Effector memory CD8-positive, alpha-beta T cell (primary cell): ENCODE measurements around the gene BRD7.
"Not testable (repeated sequence)": the region's sequence is repeated elsewhere in the genome, so short reads cannot be mapped to it uniquely, and the experiment has no call there.

Experiments used
- ATAC-seq: fragments of 150-1000 bp; cut with Tn5 transposase; replicated peaks from 2 replicates; pipeline ENCODE4 v1.10.0; 2021; ENCODE audit warnings: mild to moderate bottlenecking, moderate library complexity
- DNase-seq, 3 experiments: peaks; one replicate each; pipeline ENCODE4 v3.0.0; 2021
- H3K27ac Mint-ChIP-seq, 2 donors: one replicate each; pipeline ENCODE4 v1.8.0; 2022; ENCODE audit warnings: mild to moderate bottlenecking in 2 of 2, mixed read lengths in 2 of 2, moderate library complexity in 2 of 2
- H3K27me3 Mint-ChIP-seq, 2 donors: one replicate each; pipeline ENCODE4 v1.8.0; 2022; ENCODE audit warnings: mixed read lengths in 2 of 2
- H3K36me3 Mint-ChIP-seq: one replicate; pipeline ENCODE4 v1.8.0; 2022; ENCODE audit warnings: mild to moderate bottlenecking, moderate library complexity, mixed read lengths; ENCODE audit not compliant: insufficient read depth
- H3K4me1 Mint-ChIP-seq, 2 donors: one replicate each; pipeline ENCODE4 v1.8.0; 2022; ENCODE audit warnings: low read depth in 2 of 2, mixed read lengths in 2 of 2
- H3K4me3 Mint-ChIP-seq, 2 donors: one replicate each; pipeline ENCODE4 v1.8.0; 2022; ENCODE audit warnings: mild to moderate bottlenecking in 2 of 2, mixed read lengths in 2 of 2, moderate library complexity in 2 of 2
- H3K9me3 Mint-ChIP-seq, 2 donors: one replicate each; pipeline ENCODE4 v1.8.0; 2022; ENCODE audit warnings: mixed read lengths in 2 of 2

Gene BRD7

DNA sequence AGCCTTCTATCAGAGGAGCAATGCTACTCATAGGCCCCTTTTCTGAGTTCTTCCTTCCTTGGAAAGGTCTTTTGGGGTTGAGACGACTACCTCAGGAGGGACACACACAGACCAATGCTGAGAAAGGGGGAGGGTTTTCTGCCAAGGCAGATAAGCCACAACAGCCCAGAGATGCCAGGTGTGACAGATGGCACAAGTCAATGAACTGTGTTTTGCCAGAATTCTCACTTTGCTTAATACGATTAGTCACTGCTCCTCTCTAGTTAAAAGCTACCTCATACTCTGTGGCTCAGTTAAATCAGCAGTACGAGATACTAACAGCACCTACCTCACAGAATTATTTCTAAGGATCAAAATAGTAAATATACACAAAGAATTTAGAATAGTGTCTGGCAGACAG lies 8.0 kb downstream of the BRD7 start:
- no peak for ATAC-seq
- peaks cover 24 to 40% of the 10 kb centered on the region in 2 donors for H3K4me1 Mint-ChIP-seq
- peaks cover 47% of the 10 kb centered on the region for H3K36me3 Mint-ChIP-seq
- no peaks in the 10 kb centered on the region for H3K27me3 Mint-ChIP-seq
- no peaks in the 10 kb centered on the region for H3K9me3 Mint-ChIP-seq
- no peak overlapping the region for H3K4me3 Mint-ChIP-seq
- no peak for DNase-seq
- H3K27ac Mint-ChIP-seq = peak overlapping the region; percentile 20 to 39

DNA sequence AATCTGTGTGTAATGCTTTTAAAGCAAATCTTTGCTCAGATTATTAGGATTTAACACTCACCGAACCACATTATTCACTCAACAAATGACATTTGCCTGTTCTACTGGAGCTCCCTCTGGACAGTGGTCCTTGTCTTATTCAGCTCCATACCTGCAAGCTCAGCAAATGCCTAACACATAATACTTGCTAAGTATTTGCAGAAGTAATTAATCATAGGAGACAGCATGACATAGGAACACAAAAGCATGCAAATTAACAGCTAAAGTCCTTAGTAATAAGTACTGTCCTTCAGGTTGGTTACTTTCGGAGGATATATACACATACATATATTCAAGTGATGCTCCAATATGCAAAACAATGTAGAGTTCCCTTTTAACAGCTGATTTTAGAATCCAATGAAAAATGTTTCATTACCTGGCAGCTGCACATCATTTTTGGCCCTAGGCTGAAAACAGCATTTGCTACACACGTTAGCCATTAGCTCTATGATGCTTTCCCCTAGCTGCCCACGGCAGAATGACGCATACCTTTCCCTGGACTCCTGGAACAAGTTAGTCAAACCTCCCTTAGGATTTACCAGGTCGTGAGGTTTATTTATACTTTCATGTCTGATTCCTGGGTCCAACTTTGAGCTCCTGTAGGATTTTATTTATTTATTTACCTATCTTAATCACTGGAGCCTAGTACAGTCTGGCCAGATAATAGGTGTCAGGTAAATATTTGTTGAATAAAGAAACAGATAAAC lies 8.6 kb downstream of the BRD7 start:
- DNase-seq = no peak
- Mint-ChIP-seq H3K27me3 (no peaks in the 10 kb centered on the region), H3K27ac (peak overlapping the region; percentile 20 to 49), H3K9me3 (no peaks in the 10 kb centered on the region), H3K4me3 (no peak overlapping the region), H3K36me3 (peaks cover 47% of the 10 kb centered on the region), H3K4me1 (peaks cover 20 to 35% of the 10 kb centered on the region in 2 donors)
- ATAC-seq = no peak

DNA sequence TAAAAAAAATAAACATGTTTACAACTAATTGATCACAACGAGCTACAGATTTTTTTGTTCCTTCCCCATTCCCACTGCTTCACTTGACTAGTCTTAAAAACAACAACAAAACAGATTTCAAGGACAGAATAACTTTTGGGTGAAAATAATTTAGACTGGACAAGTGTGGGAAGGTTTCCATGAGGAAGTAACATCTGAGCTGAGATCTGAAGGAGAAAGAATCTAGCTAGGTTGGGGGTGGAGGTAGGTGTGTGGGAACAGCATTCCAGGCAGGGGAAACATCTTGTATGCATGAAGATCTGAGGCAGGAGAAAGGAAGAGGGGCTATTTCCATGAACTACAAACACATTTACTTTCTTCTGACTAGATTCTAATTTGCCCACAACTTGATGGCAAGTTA lies 9.2 kb downstream of the BRD7 start:
- Mint-ChIP-seq H3K4me1 (peaks cover 16 to 33% of the 10 kb centered on the region in 2 donors), H3K9me3 (no peaks in the 10 kb centered on the region), H3K27ac (peak overlapping the region; percentile 49), H3K4me3 (no peak overlapping the region), H3K36me3 (peaks cover 48% of the 10 kb centered on the region), H3K27me3 (no peaks in the 10 kb centered on the region)
- DNase-seq = no peak
- no peak for ATAC-seq

DNA sequence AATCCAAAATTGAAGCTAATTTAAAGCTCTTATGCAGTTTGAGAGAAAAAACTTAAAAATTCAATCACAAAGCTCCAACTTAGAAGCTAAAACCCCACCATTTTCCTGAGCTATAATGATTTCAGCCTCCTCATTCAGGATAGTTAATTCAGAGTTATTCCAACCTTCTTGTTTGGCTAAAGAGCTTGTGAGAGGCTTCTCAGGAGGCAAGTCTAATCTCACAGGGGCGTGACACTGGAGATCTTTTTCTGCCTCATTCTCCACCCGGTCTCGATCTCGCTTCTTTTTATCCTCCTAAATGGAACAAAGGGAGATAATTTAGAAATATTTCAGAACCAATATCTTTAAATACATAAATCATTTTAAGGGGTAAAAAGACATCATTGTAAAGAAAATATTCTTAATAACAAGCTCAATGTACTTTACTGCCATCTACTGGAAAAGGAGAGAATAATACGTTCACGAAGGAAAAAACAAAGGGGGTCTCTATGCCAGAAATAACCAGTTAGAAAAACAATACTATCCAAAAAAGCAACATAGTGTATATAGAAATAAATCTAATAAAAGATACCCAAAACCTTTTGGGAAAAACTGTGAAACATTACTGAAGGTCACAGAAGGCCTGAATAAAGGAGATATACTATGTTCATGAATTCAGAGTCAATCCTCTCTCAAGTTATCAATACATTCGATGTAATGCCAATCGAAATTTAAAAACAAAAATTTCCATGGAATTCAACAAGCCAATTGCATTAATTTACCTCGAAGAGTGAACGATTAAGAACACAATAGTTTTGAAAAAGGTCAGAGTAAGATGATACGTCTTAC lies 13.9 kb downstream of the BRD7 start:
- no peak overlapping the region for H3K4me3 Mint-ChIP-seq
- peak overlapping the region in 1 of 2 donors; percentile 82 for H3K27ac Mint-ChIP-seq
- H3K4me1 Mint-ChIP-seq = peaks cover 4 to 10% of the 10 kb centered on the region in 2 donors
- H3K9me3 Mint-ChIP-seq = no peaks in the 10 kb centered on the region
- peaks cover 65% of the 10 kb centered on the region for H3K36me3 Mint-ChIP-seq
- ATAC-seq (no peak), DNase-seq (no peak)
- H3K27me3 Mint-ChIP-seq = no peaks in the 10 kb centered on the region

DNA sequence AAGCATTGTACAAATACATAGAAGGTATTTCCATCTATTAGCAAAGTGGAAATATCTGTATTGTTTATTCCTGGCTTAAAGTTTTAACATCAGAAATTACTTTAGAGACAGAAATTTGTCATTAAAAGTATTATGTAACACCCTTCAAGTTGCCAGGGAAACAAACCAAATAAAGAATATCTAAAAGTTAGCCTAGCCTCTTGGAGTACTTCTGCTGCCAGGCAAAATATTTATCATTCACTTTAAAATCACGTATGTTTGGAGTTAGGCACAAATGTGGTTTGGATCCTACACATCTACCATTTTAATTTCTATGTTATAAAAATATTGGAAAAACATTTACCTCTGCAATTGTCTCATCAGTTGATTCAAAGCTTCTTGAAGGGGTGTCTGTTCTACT lies 14.7 kb downstream of the BRD7 start:
- H3K27ac Mint-ChIP-seq = no peak overlapping the region
- no peaks in the 10 kb centered on the region for H3K27me3 Mint-ChIP-seq
- H3K4me3 Mint-ChIP-seq = no peak overlapping the region
- no peaks in the 10 kb centered on the region for H3K9me3 Mint-ChIP-seq
- H3K36me3 Mint-ChIP-seq = peaks cover 66% of the 10 kb centered on the region
- peaks cover 0 to 4% of the 10 kb centered on the region in 2 donors for H3K4me1 Mint-ChIP-seq
- DNase-seq (no peak), ATAC-seq (no peak)

DNA sequence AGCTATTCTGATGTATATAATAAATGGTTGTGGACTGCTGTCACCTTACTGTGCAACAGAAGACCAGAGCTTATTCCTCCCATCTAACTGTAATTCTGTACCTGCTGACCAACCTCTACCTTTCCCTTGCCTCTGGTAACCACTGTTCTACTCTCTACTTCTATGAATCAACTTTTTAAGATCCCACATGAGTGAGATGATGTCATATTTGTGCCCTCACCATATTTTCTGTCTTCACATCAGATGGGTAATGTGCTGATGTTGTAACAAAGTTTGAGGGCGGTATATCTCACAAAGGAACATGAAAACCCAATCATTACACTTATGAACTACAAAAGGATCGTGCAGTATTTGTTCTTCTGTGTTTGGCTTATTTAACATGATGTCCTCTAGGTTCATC lies 16.8 kb downstream of the BRD7 start:
- peaks cover 0 to 12% of the 10 kb centered on the region in 2 donors for H3K4me1 Mint-ChIP-seq
- no peak for DNase-seq
- H3K4me3 Mint-ChIP-seq = no peak overlapping the region
- no peaks in the 10 kb centered on the region for H3K9me3 Mint-ChIP-seq
- H3K27ac Mint-ChIP-seq = no peak overlapping the region
- H3K27me3 Mint-ChIP-seq = no peaks in the 10 kb centered on the region
- H3K36me3 Mint-ChIP-seq = peaks cover 65% of the 10 kb centered on the region
- no peak for ATAC-seq

DNA sequence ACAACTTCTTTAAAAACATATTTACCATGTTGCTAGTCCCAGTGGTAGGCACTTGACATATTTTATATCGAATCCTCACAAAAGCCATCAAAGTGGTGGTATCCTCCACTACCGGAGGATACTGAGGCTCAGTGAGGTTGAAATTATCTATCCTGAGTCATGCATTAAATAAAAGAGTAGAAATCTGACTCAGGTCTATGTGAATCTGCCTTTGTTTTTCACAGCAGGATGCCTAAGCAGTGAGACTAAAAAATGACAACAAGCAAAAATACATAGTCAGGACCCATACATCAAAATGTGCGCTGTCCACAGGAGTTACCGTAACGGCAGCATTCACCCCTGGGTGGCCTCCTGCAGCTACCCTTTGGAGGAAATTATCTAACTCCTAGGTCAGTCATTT lies 17.7 kb downstream of the BRD7 start:
- H3K27me3 Mint-ChIP-seq = no peaks in the 10 kb centered on the region
- H3K27ac Mint-ChIP-seq = peak overlapping the region in 1 of 2 donors; percentile 22
- H3K4me3 Mint-ChIP-seq = no peak overlapping the region
- no peak for DNase-seq
- no peaks in the 10 kb centered on the region for H3K9me3 Mint-ChIP-seq
- ATAC-seq = no peak
- H3K36me3 Mint-ChIP-seq = peaks cover 64% of the 10 kb centered on the region
- peaks cover 0 to 12% of the 10 kb centered on the region in 2 donors for H3K4me1 Mint-ChIP-seq

DNA sequence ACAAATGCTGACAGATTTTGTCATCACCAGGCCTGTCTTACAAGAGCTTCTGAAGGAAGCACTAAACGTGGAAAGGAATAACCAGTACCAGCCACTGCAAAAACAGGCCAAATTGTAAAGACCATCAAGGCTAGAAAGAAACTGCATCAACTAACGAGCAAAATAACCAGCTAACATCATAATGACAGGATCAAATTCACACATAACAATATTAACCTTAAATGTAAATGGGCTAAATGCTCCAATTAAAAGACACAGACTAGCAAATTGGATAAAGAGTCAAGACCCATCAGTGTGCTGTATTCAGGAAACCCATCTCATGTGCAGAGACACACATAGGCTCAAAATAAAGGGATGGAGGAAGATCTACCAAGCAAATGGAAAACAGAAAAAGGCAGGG lies 23.6 kb downstream of the BRD7 start:
- ATAC-seq, H3K9me3 Mint-ChIP-seq, H3K27ac Mint-ChIP-seq, H3K27me3 Mint-ChIP-seq, H3K4me3 Mint-ChIP-seq, DNase-seq: not testable (repeated sequence)
- H3K4me1 Mint-ChIP-seq = peaks cover 0 to 15% of the 10 kb centered on the region in 2 donors
- peaks cover 31% of the 10 kb centered on the region for H3K36me3 Mint-ChIP-seq

DNA sequence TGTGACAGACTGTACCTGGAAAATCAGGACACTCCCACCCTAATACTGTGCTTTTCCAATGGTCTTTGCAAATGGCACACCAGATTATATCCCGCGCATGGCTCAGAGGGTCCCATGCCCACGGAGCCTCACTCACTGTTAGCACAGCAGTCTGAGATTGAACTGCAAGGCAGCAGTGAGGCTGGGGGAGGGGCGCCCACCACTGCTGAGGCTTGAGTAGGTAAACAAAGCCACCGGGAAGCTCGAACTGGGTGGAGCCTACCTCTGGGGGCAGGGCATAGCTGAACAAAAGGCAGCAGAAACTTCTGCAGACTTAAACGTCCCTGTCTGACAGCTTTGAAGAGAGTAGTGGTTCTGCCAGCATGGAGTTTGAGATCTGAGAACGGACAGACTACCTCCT lies 25.2 kb downstream of the BRD7 start:
- not testable (repeated sequence) for H3K27ac Mint-ChIP-seq, H3K9me3 Mint-ChIP-seq, H3K27me3 Mint-ChIP-seq, H3K4me3 Mint-ChIP-seq, ATAC-seq, DNase-seq
- H3K4me1 Mint-ChIP-seq = peaks cover 5 to 20% of the 10 kb centered on the region in 2 donors
- H3K36me3 Mint-ChIP-seq = peaks cover 19% of the 10 kb centered on the region

DNA sequence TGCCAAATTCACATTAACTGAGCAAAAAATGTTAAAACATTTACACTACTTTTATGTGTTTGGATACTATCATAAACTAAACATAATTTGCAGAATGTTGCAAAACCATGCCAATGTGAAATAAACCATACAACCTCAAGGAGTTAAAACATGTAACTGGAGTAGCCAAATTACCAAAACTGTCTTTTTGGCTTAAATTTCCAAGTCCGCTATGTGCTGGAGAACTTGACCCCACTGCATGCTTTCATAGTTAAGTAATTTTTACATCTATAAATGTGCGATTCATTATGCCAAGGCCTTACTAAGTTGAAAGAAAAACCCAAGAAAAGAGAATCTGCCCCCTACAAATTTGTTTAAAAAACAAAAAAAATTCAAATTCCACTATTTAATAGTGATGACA lies 28.2 kb downstream of the BRD7 start:
- Mint-ChIP-seq H3K9me3 (no peaks in the 10 kb centered on the region), H3K4me3 (no peak overlapping the region), H3K4me1 (peaks cover 12 to 23% of the 10 kb centered on the region in 2 donors), H3K27ac (no peak overlapping the region), H3K27me3 (no peaks in the 10 kb centered on the region), H3K36me3 (peaks cover 11% of the 10 kb centered on the region)
- ATAC-seq (no peak), DNase-seq (no peak)

DNA sequence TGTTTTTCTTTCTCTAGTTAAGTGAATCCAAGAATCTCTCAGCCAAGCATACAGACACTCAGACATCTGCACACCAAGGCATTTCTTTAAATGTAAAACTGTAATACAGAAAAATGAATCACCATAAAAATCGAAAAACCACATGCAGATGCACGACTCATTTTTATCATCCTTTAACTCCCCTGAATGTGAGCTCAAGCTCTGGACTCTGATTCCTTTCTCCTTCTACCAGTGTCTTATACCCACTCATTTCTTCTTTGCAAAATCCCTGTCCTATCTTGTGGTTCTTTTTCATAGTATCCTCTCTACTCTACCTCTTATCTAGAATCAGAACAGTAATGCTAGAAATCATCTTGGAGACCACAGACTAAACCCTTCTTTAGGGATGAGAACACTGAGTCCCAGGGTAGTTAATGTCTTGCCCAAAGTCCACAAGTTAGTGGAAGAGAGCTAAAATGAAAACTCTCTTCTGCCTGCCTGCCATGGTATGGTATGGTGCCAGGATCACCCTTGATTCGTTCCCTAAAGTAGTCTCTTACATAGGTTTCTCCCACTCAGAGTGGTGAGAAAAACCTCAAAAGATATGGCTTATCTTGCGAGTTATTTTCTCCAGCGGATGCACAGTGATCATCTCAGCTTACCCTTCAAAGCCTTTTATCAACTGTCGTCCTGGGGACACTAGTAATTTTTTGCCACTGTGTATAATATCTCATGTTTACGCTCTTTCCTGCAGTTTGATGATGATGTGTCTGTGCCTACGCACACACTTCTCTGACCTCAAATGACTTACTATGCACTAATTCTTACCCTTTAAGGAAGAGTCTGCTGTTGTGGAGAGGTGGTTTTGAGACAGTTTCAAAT lies 30.2 kb downstream of the BRD7 start:
- H3K4me1 Mint-ChIP-seq = peaks cover 12 to 35% of the 10 kb centered on the region in 2 donors
- H3K4me3 Mint-ChIP-seq = peak overlapping the region in 1 of 2 donors; percentile 72
- no peaks in the 10 kb centered on the region for H3K9me3 Mint-ChIP-seq
- ATAC-seq (peak; percentile 68), DNase-seq (no peak)
- peak overlapping the region; percentile 4 to 73 for H3K27ac Mint-ChIP-seq
- peaks cover 25% of the 10 kb centered on the region for H3K36me3 Mint-ChIP-seq
- no peaks in the 10 kb centered on the region for H3K27me3 Mint-ChIP-seq

DNA sequence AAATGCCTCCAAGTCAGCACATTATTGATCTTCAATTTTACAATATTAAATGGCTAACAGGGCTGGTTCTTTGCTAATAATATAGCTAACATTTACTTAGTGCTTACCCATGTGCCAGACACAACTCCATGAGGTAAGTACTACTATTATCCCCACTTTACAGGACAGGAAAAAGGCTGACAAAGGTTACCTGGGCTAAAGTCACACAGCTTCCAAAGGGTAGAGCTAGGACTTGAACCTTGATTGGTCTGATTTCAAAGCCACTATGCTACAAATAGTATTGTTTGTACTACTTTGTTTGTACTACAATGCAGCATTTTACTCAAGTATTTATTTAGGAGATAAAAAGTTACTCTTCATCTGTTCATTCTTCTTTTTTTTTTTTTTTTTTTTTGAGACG lies 31.9 kb downstream of the BRD7 start:
- DNase-seq (no peak), ATAC-seq (no peak)
- H3K4me1 Mint-ChIP-seq = peaks cover 15 to 38% of the 10 kb centered on the region in 2 donors
- H3K27ac Mint-ChIP-seq = peak overlapping the region; percentile 73 to 75
- peak overlapping the region in 1 of 2 donors; percentile 72 for H3K4me3 Mint-ChIP-seq
- no peaks in the 10 kb centered on the region for H3K9me3 Mint-ChIP-seq
- no peaks in the 10 kb centered on the region for H3K27me3 Mint-ChIP-seq
- peaks cover 34% of the 10 kb centered on the region for H3K36me3 Mint-ChIP-seq
